HEK293 (cell line): ENCODE results near the gene TAS1R3.

ENCODE experiments used
- CTCF ChIA-PET: fragments of 350-600 bp; formaldehyde crosslinking; extraction: SDS; loops from one replicate; lab custom pipeline; 2021; ENCODE audit warnings: antibody characterized with exemption; lab: Yijun Ruan, JAX
- POLR2A ChIA-PET: fragments of 300-600 bp; formaldehyde crosslinking; extraction: SDS; loops from one replicate; lab custom pipeline; 2020; ENCODE audit warnings: antibody characterized with exemption, inconsistent platforms; lab: Yijun Ruan, JAX
- H3K27ac ChIP-seq: fragments of 200-500 bp; sonication (Bioruptor generic); 2 replicates; pipeline ENCODE4 v1.5.1; 2014; ENCODE audit warnings: low read depth, low read length, control low read depth, inconsistent platforms; ENCODE audit errors: extremely low read depth
- H3K36me3 ChIP-seq, 2 experiments: fragments of 200-500 bp in 1 of 2; sonication (Bioruptor generic) in 1 of 2; 1 replicate in 1 of 2; 2 replicates in 1 of 2; pipeline ENCODE4 v1.5.1; 2014 to 2017; ENCODE audit warnings: inconsistent platforms in 2 of 2, low read length in 2 of 2; ENCODE audit not compliant: control insufficient read depth in 2 of 2, insufficient read depth in 1 of 2
- H3K4me1 ChIP-seq: fragments of 200-500 bp; sonication (Bioruptor generic); 2 replicates; pipeline ENCODE4 v1.5.1; 2014; ENCODE audit warnings: mild to moderate bottlenecking, low read length, inconsistent platforms; ENCODE audit not compliant: control insufficient read depth, insufficient read depth
- H3K4me3 ChIP-seq: 2 replicates; pipeline ENCODE4 v1.5.1; 2011; ENCODE audit warnings: low read depth, mild to moderate bottlenecking, control low read depth, low read length, moderate library complexity
- H3K9me3 ChIP-seq: fragments of 200-500 bp; sonication (Bioruptor generic); 2 replicates; pipeline ENCODE4 v1.5.1; 2014; ENCODE audit warnings: low read depth, low read length, inconsistent platforms; ENCODE audit not compliant: control insufficient read depth, insufficient read depth
- EGR2 ChIP-seq: fragments of 450-650 bp; formaldehyde crosslinking; IDR thresholded peaks from 2 replicates; pipeline ENCODE4 v1.5.1; 2016; ENCODE audit warnings: low read depth, missing biosample characterization, missing genetic modification characterization
- GLIS2 ChIP-seq: fragments of 450-650 bp; formaldehyde crosslinking; IDR thresholded peaks from 2 replicates; pipeline ENCODE4 v1.5.1; 2016; ENCODE audit warnings: missing biosample characterization, missing genetic modification characterization
- KLF10 ChIP-seq: fragments of 450-650 bp; IDR thresholded peaks from 2 replicates; pipeline ENCODE4 v1.5.1; 2018; ENCODE audit warnings: missing biosample characterization, mild to moderate bottlenecking, missing genetic modification characterization
- KLF8 ChIP-seq: fragments of 450-650 bp; formaldehyde crosslinking; IDR thresholded peaks from 2 replicates; pipeline ENCODE4 v1.5.1; 2016; ENCODE audit warnings: missing biosample characterization, missing genetic modification characterization
- KLF9 ChIP-seq: fragments of 450-650 bp; formaldehyde crosslinking; IDR thresholded peaks from 2 replicates; pipeline ENCODE4 v1.5.1; 2016; ENCODE audit warnings: missing biosample characterization, missing genetic modification characterization, low read depth
- MYNN ChIP-seq: fragments of 450-650 bp; formaldehyde crosslinking; IDR thresholded peaks from 2 replicates; pipeline ENCODE4 v1.5.1; 2016; ENCODE audit warnings: missing biosample characterization, missing genetic modification characterization, borderline replicate concordance
- SP7 ChIP-seq: fragments of 450-650 bp; formaldehyde crosslinking; IDR thresholded peaks from 2 replicates; pipeline ENCODE4 v1.5.1; 2016; ENCODE audit warnings: missing biosample characterization, missing genetic modification characterization
- YY1 ChIP-seq: fragments of 450-650 bp; formaldehyde crosslinking; IDR thresholded peaks from 2 replicates; pipeline ENCODE4 v1.5.1; 2018; ENCODE audit warnings: missing biosample characterization, missing genetic modification characterization
- ZBTB17 ChIP-seq: fragments of 450-650 bp; formaldehyde crosslinking; IDR thresholded peaks from 2 replicates; pipeline ENCODE4 v1.5.1; 2016; ENCODE audit warnings: missing biosample characterization, missing genetic modification characterization
- ZBTB20 ChIP-seq: fragments of 450-650 bp; formaldehyde crosslinking; IDR thresholded peaks from 2 replicates; pipeline ENCODE4 v1.5.1; 2016; ENCODE audit warnings: missing biosample characterization, missing genetic modification characterization
- ZBTB48 ChIP-seq: fragments of 450-650 bp; formaldehyde crosslinking; IDR thresholded peaks from 2 replicates; pipeline ENCODE4 v1.5.1; 2016; ENCODE audit warnings: missing biosample characterization, missing genetic modification characterization
- ZEB2 ChIP-seq: fragments of 450-650 bp; formaldehyde crosslinking; IDR thresholded peaks from 2 replicates; pipeline ENCODE4 v1.5.1; 2016; ENCODE audit warnings: missing biosample characterization, missing genetic modification characterization
- ZFHX2 ChIP-seq: fragments of 450-650 bp; formaldehyde crosslinking; conservative IDR thresholded peaks from 2 replicates; pipeline ENCODE4 v1.5.1; 2016; ENCODE audit warnings: missing biosample characterization, missing genetic modification characterization
- ZNF175 ChIP-seq: fragments of 450-650 bp; formaldehyde crosslinking; IDR thresholded peaks from 2 replicates; pipeline ENCODE4 v1.5.1; 2016; ENCODE audit warnings: missing biosample characterization, missing genetic modification characterization
- ZNF24 ChIP-seq: fragments of 450-650 bp; formaldehyde crosslinking; IDR thresholded peaks from 2 replicates; pipeline ENCODE4 v1.5.1; 2016; ENCODE audit warnings: missing biosample characterization, missing genetic modification characterization
- ZNF404 ChIP-seq: fragments of 450-650 bp; formaldehyde crosslinking; IDR thresholded peaks from 2 replicates; pipeline ENCODE4 v1.5.1; 2017; ENCODE audit warnings: missing biosample characterization, missing genetic modification characterization
- ZNF549 ChIP-seq: fragments of 450-650 bp; IDR thresholded peaks from 2 replicates; pipeline ENCODE4 v1.5.1; 2018; ENCODE audit warnings: missing biosample characterization, missing genetic modification characterization, mild to moderate bottlenecking, inconsistent platforms, moderate library complexity
- ZNF558 ChIP-seq: fragments of 450-650 bp; formaldehyde crosslinking; IDR thresholded peaks from 2 replicates; pipeline ENCODE4 v1.5.1; 2016; ENCODE audit warnings: missing biosample characterization, missing genetic modification characterization
- ZSCAN16 ChIP-seq: fragments of 450-650 bp; formaldehyde crosslinking; IDR thresholded peaks from 2 replicates; pipeline ENCODE4 v1.5.1; 2016; ENCODE audit warnings: missing biosample characterization, missing genetic modification characterization
- TF ChIP-seq, protein P1 (sequence below): fragments of 450-650 bp; formaldehyde crosslinking; optimal IDR thresholded peaks from 2 replicates; pipeline ENCODE3; 2016; ENCODE audit warnings: missing biosample characterization, mild to moderate bottlenecking, missing genetic modification characterization
- TF ChIP-seq, protein P2 (sequence below): fragments of 450-650 bp; formaldehyde crosslinking; IDR thresholded peaks from 2 replicates; pipeline ENCODE4 v1.5.1; 2016; ENCODE audit warnings: missing biosample characterization, missing genetic modification characterization
- TF ChIP-seq, protein P3 (sequence below): fragments of 450-650 bp; formaldehyde crosslinking; IDR thresholded peaks from 2 replicates; pipeline ENCODE4 v1.5.1; 2016; ENCODE audit warnings: missing biosample characterization, missing genetic modification characterization
- TF ChIP-seq, protein P4 (sequence below): fragments of 450-650 bp; formaldehyde crosslinking; IDR thresholded peaks from 2 replicates; pipeline ENCODE4 v1.5.1; 2017; ENCODE audit warnings: missing biosample characterization, missing genetic modification characterization
- TF ChIP-seq, protein P5 (sequence below): fragments of 450-650 bp; formaldehyde crosslinking; IDR thresholded peaks from 2 replicates; pipeline ENCODE4 v1.5.1; 2016; ENCODE audit warnings: missing biosample characterization, missing genetic modification characterization, borderline replicate concordance

TAS1R3 gene

DNA sequence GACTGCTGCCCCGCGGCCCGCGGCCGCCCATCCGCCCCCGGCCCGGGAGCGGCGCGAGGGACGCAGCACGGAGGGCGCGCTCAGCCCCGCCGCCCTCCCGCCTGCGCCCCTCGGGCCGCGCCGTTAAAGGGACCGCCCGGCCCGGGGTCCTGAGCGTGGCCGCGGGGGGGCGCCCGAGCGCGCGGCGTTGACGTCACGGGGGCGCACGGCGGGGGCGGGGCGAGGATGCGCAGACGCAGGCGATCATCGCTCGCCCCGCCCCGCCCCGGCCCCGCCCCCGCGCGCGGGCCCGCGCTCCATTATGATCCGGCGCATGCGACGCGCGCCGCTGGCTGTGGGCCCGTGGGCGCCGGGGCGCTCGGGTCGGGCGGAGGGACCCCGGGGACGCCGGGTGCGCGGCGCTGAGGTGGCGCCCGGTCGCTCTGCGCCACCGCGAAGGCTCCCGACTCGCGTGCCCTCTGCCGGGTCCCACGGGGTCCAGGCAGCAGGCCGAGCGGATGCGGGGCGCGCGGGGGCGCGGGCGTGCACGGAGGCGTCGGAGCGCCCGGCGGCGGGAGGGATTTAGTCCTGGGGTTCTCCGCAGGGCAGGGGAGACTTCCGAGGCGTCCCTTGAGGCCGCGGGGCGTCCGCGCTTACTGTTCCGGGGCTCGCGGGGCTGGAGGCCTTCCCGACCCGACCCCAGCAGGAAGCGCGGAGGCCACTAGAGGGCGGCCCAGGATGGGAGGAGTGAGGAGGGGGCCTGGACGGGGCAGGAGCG is 18.4 kb downstream of the TAS1R3 start, which contains the start of gene DVL1 (continued):
- TF ChIP-seq, protein P1, sequence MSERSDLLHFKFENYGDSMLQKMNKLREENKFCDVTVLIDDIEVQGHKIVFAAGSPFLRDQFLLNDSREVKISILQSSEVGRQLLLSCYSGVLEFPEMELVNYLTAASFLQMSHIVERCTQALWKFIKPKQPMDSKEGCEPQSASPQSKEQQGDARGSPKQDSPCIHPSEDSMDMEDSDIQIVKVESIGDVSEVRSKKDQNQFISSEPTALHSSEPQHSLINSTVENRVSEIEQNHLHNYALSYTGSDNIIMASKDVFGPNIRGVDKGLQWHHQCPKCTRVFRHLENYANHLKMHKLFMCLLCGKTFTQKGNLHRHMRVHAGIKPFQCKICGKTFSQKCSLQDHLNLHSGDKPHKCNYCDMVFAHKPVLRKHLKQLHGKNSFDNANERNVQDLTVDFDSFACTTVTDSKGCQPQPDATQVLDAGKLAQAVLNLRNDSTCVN, result peak; percentile 61
- peak; percentile 35; the same call in 1 of the 2 replicates for TF ChIP-seq ZBTB20 (tag by site-specific recombination)
- TF ChIP-seq, protein P2, sequence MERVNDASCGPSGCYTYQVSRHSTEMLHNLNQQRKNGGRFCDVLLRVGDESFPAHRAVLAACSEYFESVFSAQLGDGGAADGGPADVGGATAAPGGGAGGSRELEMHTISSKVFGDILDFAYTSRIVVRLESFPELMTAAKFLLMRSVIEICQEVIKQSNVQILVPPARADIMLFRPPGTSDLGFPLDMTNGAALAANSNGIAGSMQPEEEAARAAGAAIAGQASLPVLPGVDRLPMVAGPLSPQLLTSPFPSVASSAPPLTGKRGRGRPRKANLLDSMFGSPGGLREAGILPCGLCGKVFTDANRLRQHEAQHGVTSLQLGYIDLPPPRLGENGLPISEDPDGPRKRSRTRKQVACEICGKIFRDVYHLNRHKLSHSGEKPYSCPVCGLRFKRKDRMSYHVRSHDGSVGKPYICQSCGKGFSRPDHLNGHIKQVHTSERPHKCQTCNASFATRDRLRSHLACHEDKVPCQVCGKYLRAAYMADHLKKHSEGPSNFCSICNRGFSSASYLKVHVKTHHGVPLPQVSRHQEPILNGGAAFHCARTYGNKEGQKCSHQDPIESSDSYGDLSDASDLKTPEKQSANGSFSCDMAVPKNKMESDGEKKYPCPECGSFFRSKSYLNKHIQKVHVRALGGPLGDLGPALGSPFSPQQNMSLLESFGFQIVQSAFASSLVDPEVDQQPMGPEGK (tag by site-specific recombination), result 0 out of 2 replicates have a peak, but pooled peaks have one; percentile 37
- TF ChIP-seq, protein P3, sequence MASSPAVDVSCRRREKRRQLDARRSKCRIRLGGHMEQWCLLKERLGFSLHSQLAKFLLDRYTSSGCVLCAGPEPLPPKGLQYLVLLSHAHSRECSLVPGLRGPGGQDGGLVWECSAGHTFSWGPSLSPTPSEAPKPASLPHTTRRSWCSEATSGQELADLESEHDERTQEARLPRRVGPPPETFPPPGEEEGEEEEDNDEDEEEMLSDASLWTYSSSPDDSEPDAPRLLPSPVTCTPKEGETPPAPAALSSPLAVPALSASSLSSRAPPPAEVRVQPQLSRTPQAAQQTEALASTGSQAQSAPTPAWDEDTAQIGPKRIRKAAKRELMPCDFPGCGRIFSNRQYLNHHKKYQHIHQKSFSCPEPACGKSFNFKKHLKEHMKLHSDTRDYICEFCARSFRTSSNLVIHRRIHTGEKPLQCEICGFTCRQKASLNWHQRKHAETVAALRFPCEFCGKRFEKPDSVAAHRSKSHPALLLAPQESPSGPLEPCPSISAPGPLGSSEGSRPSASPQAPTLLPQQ (tag by site-specific recombination), result peak; percentile 28; the same call in 1 of the 2 replicates
- TF ChIP-seq, protein P4, sequence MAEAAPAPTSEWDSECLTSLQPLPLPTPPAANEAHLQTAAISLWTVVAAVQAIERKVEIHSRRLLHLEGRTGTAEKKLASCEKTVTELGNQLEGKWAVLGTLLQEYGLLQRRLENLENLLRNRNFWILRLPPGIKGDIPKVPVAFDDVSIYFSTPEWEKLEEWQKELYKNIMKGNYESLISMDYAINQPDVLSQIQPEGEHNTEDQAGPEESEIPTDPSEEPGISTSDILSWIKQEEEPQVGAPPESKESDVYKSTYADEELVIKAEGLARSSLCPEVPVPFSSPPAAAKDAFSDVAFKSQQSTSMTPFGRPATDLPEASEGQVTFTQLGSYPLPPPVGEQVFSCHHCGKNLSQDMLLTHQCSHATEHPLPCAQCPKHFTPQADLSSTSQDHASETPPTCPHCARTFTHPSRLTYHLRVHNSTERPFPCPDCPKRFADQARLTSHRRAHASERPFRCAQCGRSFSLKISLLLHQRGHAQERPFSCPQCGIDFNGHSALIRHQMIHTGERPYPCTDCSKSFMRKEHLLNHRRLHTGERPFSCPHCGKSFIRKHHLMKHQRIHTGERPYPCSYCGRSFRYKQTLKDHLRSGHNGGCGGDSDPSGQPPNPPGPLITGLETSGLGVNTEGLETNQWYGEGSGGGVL (tag by site-specific recombination), result peak; percentile 48; the same call in 1 of the 2 replicates
- TF ChIP-seq ZBTB48 (tag by site-specific recombination), result 0 out of 2 replicates have a peak, but pooled peaks have one; percentile 21
- no peak for TF ChIP-seq MYNN (tag by site-specific recombination)
- TF ChIP-seq ZNF558 (tag by site-specific recombination), result no peak
- TF ChIP-seq ZFHX2 (tag by site-specific recombination), result peak; percentile 41
- no peak for TF ChIP-seq ZSCAN16 (tag by site-specific recombination)
- peak; percentile 42; the same call in 1 of the 2 replicates for TF ChIP-seq KLF10 (tag by site-specific recombination)

DNA sequence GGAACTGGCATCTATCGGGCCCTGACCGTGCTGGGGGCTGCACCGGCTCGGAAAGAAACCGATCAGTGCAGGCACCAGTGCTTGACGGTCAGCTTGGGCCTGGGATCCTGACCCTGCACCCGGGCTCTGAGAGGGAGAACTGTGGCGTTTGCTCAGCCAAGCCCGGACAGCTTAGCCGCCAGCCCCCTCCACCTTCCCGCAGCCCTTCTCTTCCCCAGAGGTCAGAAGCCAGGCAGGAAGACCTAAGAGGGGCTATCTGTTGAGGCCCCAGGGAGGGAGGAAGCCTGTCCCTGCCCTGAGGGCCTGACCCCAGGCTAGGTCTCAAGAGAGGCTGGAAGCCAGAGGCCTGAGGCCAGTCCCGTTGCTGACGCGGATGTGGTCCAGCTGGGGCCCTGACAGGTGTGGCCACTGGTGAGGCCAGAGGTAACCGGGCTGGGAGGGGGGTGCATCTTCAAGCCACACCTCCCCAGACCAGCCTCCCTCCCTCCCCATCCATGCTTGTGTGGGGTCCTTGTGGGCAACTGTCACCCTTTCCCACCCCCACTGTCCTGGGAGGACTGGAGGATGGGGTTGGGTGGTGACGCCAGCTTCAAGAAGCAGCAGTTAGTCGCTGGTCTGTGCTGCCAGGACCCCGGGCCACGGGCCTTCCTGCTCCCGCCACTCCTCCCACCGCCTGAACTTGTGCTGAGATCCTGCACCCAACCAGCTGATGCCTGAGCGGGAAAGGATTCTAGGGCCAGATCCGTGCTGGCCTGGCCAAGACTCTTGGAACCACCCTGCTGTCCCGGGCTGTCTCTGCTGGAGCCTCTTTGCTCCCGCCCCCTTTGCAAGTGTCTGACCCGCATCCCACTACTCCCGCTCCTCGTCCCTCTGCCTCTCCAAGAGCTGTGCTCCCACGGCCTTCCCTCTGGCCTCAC is 20.7 kb downstream of the TAS1R3 start:
- ChIA-PET CTCF (interaction anchor here (0.6 to 2.7 kb wide), 4 partner anchors 8 to 26 kb away, joined by 3 to 15 read pairs (median 6); partner anchors contain the start of gene AURKAIP1), POLR2A (interaction anchor here (0.6 to 1.3 kb wide), 5 partner anchors 23 to 153 kb away, joined by 3 to 5 read pairs (median 3); partner anchors contain the start of genes AURKAIP1 and CCNL2)
- Histone ChIP-seq H3K9me3 (no peaks in the 10 kb centered on the region), H3K36me3 (peaks cover 0 to 2% of the 10 kb centered on the region in 2 experiments; a peak in 1 of 3 replicates), H3K4me1 (peaks cover 14% of the 10 kb centered on the region), H3K27ac (no peak overlapping the region), H3K4me3 (no peak overlapping the region)
- TF ChIP-seq GLIS2 (tag by site-specific recombination) (0 out of 2 replicates have a peak, but pooled peaks have one; percentile 51), ZNF404 (tag by site-specific recombination) (no peak), ZNF175 (tag by site-specific recombination) (no peak), ZBTB17 (tag by site-specific recombination) (peak; percentile 73), ZNF24 (no peak), KLF9 (tag by site-specific recombination) (no peak), SP7 (peak; percentile 19; the same call in 1 of the 2 replicates), ZNF549 (no peak), YY1 (tag by site-specific recombination) (no peak), ZEB2 (tag by site-specific recombination) (no peak), KLF8 (tag by site-specific recombination) (0 out of 2 replicates have a peak, but pooled peaks have one; percentile 28), EGR2 (tag by site-specific recombination) (peak; percentile 48; the same call in 1 of the 2 replicates)
- TF ChIP-seq, protein P5, sequence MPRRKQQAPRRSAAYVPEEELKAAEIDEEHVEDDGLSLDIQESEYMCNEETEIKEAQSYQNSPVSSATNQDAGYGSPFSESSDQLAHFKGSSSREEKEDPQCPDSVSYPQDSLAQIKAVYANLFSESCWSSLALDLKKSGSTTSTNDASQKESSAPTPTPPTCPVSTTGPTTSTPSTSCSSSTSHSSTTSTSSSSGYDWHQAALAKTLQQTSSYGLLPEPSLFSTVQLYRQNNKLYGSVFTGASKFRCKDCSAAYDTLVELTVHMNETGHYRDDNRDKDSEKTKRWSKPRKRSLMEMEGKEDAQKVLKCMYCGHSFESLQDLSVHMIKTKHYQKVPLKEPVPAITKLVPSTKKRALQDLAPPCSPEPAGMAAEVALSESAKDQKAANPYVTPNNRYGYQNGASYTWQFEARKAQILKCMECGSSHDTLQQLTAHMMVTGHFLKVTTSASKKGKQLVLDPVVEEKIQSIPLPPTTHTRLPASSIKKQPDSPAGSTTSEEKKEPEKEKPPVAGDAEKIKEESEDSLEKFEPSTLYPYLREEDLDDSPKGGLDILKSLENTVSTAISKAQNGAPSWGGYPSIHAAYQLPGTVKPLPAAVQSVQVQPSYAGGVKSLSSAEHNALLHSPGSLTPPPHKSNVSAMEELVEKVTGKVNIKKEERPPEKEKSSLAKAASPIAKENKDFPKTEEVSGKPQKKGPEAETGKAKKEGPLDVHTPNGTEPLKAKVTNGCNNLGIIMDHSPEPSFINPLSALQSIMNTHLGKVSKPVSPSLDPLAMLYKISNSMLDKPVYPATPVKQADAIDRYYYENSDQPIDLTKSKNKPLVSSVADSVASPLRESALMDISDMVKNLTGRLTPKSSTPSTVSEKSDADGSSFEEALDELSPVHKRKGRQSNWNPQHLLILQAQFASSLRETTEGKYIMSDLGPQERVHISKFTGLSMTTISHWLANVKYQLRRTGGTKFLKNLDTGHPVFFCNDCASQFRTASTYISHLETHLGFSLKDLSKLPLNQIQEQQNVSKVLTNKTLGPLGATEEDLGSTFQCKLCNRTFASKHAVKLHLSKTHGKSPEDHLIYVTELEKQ (tag by site-specific recombination), result no peak
